Measurements from ENCODE around the gene EDAR. TPM values are rescaled to one million over a fixed set of nuclear protein-coding genes. Genes with fewer than 3 reads are reported as not detected.

The EDAR gene
- total RNA-seq, 2 experiments from 2014 or later, result 0.31 to 0.36 TPM

DNA sequence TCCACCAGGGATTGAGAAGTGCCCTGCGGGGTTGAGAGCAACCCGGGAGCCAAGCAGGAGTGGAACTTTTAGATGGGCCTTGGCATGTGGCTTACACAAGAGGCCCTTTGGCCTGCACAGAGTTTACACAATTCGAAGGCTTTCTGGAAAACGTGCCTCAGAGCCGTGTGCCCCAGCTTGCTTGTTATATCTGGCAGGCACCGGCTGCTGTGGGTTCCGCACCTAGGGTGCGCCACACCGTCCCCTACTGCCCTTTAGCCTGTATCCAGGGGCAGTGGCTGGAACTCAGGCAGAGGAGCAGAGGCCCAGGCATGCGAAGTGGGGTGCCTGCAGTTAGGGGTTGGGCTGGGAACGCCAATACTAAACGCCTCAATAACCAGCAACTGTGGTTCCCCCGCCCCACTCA, 32.9 kb upstream of the EDAR start:
- Mint-ChIP-seq H3K4me3 (no peak overlapping the region), H3K27ac (no peak overlapping the region), H3K4me1 (ENCODE audit: low read depth) (peaks cover 14% of the 10 kb centered on the region), H3K9me3 (no peaks in the 10 kb centered on the region), H3K27me3 (no peaks in the 10 kb centered on the region), H3K36me3 (no peaks in the 10 kb centered on the region)
- POLR2A ChIA-PET, result no interaction called here
- CTCF ChIA-PET, result no interaction called here
- no peak for DNase-seq
- intact Hi-C loops (cut with micrococcal nuclease), result no loop called here

DNA sequence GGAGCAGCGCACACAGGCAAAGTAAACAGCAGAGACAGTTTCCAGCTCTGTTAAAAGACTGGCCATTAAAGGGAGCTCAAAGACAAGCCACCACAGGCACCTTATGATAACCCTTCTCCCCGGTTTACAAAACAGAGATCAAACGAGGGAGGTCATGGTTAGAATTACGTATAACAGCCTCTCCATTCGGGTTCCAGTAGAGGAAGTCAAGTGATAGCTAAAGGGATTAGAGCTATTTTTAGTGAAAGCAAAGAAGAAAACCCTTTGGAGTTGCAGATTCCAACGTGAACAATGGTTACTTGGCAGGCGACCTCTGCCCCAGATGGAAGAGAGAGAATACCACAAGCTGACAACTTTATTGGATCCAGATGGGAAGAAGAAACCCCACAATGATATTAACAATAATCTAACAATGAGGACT, 31.2 kb upstream of the EDAR start:
- intact Hi-C loops (cut with micrococcal nuclease), result no loop called here
- Mint-ChIP-seq H3K4me3 (no peak overlapping the region), H3K9me3 (no peaks in the 10 kb centered on the region), H3K27me3 (no peaks in the 10 kb centered on the region), H3K36me3 (no peaks in the 10 kb centered on the region), H3K27ac (no peak overlapping the region), H3K4me1 (ENCODE audit: low read depth) (peaks cover 14% of the 10 kb centered on the region)
- ChIA-PET POLR2A (no interaction called here), CTCF (interaction anchor here (0.9 to 1.1 kb wide), 2 partner anchors 9 to 92 kb away, joined by 4 to 6 read pairs; no protein-coding TSS in a partner anchor)
- no peak for DNase-seq

DNA sequence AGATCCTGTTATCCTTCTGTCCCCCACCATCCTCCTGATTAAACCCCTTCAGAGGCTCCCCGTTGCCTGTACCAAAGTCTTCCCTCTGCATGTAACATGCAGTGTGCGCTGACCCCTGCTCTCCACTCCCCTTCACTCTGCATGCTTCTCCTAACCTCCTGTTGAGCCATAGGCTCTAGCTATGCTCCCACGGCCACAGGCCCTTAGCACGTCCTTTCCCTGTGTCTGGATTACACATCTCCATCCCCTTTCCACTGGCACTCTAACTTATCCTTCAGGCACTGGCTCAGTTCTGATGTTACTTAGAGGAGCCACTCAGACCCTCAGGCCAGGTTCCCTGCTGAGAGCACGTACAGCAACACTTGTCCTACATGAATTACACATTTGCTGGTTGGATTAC, 29.4 kb upstream of the EDAR start:
- DNase-seq, result no peak
- peaks cover 14% of the 10 kb centered on the region for H3K4me1 Mint-ChIP-seq (ENCODE audit: low read depth)
- H3K9me3 Mint-ChIP-seq, result no peaks in the 10 kb centered on the region
- H3K27me3 Mint-ChIP-seq, result no peaks in the 10 kb centered on the region
- POLR2A ChIA-PET, result no interaction called here
- CTCF ChIA-PET, result no interaction called here
- H3K4me3 Mint-ChIP-seq, result no peak overlapping the region
- intact Hi-C loops (cut with micrococcal nuclease), result no loop called here
- no peaks in the 10 kb centered on the region for H3K36me3 Mint-ChIP-seq
- H3K27ac Mint-ChIP-seq, result no peak overlapping the region

DNA sequence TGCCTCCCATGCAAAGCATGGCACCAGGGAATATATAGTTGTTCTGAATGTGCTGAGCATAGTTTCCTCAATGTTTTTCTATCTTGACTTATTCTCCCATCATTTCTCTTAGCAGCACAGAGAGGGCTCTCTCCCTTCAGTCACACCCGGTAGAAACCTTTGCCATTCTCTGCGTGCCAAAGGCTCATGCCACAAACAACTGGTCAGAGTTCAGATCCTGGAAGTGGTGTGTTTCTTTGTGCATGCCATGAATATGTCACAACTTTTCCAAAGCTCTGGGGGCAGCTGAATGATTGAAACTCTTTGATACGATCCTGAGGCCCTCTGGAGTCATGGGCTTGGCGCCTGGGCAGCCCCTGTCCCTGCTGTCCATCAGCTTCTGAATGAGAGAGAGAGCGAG, 28.0 kb upstream of the EDAR start:
- H3K36me3 Mint-ChIP-seq, result no peaks in the 10 kb centered on the region
- intact Hi-C loops (cut with micrococcal nuclease), result no loop called here
- H3K27me3 Mint-ChIP-seq, result no peaks in the 10 kb centered on the region
- no peak overlapping the region for H3K4me3 Mint-ChIP-seq
- no peak for DNase-seq
- no peak overlapping the region for H3K27ac Mint-ChIP-seq
- ChIA-PET CTCF (no interaction called here), POLR2A (no interaction called here)
- H3K4me1 Mint-ChIP-seq (ENCODE audit: low read depth), result peaks cover 14% of the 10 kb centered on the region
- no peaks in the 10 kb centered on the region for H3K9me3 Mint-ChIP-seq

DNA sequence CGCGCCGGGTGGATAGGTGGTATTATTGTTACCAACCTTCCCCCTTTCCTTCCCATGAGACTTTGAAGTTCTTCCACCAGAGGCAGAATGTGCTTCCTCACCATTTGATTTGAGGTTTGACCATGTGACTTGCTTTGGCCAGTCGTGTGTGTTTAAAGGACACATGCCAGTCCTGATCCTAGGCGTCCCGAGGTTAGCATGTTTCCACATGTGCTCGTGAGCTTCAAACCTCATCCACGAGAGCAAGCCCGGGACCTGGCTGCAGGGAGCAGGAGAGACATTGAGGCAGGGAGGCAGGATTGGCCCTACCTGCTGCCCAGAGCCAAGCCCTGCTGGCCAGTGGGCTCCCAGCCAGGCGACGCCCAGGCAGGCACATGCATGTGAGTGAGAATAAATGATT, 27.4 kb upstream of the EDAR start:
- ChIA-PET CTCF (no interaction called here), POLR2A (no interaction called here)
- Mint-ChIP-seq H3K27ac (no peak overlapping the region), H3K4me3 (no peak overlapping the region), H3K36me3 (no peaks in the 10 kb centered on the region), H3K27me3 (no peaks in the 10 kb centered on the region), H3K9me3 (no peaks in the 10 kb centered on the region), H3K4me1 (ENCODE audit: low read depth) (peaks cover 14% of the 10 kb centered on the region)
- DNase-seq, result no peak
- intact Hi-C loops (cut with micrococcal nuclease), result no loop called here

DNA sequence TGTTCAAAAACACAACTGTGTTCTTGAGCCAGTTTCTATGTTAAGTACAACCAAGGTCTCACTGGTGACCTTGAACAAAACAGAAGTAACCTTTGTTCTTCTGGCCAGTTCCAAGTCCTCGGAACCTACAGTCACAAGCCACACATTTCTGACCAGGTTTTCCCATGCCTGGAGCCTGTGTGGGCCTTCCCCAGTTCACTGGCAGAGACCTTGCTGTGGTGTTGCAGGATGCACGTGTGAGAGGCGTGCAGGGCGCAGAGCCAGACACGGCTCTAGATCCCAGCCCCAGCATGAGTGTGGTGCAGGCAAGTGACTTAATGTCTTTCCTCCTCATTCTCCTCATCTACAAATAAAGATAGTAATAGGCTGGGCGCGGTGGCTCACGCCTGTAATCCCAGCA, 25.5 kb upstream of the EDAR start:
- Mint-ChIP-seq H3K9me3 (no peaks in the 10 kb centered on the region), H3K27me3 (no peaks in the 10 kb centered on the region), H3K36me3 (no peaks in the 10 kb centered on the region), H3K27ac (no peak overlapping the region), H3K4me1 (ENCODE audit: low read depth) (peaks cover 8% of the 10 kb centered on the region), H3K4me3 (no peak overlapping the region)
- ChIA-PET CTCF (no interaction called here), POLR2A (no interaction called here)
- intact Hi-C loops (cut with micrococcal nuclease), result no loop called here
- no peak for DNase-seq

DNA sequence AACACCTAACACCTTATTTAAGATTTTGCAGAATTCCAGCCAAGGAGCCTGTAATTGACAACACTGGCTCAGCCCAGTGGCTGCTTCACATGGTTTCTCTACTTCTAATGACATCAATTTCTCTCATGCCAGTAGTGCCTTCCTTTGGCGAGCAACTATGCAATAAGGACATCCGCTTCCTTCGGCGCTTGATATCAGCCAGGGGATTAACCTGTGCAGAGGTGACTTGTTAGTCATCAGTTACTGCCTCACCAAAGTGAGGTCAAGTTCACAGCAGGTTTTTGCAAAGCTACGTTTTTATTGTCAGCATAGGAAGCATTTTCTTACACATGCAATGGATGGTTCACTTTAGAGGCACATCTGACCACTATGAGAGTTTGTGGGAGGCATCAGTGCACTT, 24.0 kb upstream of the EDAR start:
- H3K27me3 Mint-ChIP-seq, result no peaks in the 10 kb centered on the region
- H3K4me1 Mint-ChIP-seq (ENCODE audit: low read depth), result peaks cover 5% of the 10 kb centered on the region
- H3K27ac Mint-ChIP-seq, result no peak overlapping the region
- ChIA-PET CTCF (no interaction called here), POLR2A (no interaction called here)
- intact Hi-C loops (cut with micrococcal nuclease), result no loop called here
- no peaks in the 10 kb centered on the region for H3K36me3 Mint-ChIP-seq
- H3K4me3 Mint-ChIP-seq, result no peak overlapping the region
- DNase-seq, result no peak
- no peaks in the 10 kb centered on the region for H3K9me3 Mint-ChIP-seq

DNA sequence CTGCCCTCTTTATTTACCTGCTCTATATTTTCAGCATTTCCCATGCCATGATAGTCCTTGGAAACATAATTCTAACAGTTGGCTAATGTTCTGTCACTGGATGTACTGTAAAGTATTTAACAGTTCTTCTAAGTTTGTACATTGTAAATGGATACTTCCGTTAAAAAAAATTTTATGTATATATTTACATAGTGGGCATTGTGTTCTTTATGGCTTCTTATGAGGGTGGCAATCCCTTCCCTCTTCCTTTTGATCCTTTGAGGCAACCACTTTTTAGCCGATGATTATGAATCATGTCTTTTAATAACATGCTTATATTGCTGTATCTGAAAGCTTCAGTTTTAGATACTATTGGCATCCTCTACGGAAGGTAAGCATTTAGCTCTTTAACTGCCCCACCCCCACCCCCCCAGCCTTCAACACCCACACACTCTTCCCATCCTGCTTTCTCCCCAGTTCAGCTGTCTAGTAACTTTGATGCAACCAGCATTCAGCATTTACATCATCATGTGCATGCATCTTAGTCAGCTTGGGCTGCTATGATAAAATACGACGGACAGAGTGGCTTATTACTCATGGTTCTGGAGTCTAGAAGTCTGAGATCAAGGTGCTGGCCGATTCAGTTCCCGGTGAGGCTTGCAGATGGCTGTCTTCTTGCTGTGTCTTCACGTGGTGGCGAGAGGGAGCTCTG, 21.0 kb upstream of the EDAR start:
- peaks cover 5% of the 10 kb centered on the region for H3K4me1 Mint-ChIP-seq (ENCODE audit: low read depth)
- H3K4me3 Mint-ChIP-seq, result no peak overlapping the region
- intact Hi-C loops (cut with micrococcal nuclease), result no loop called here
- DNase-seq, result no peak
- ChIA-PET CTCF (no interaction called here), POLR2A (interaction anchor here (0.6 kb wide), 1 partner anchor 25 kb away, joined by 3 read pairs; no protein-coding TSS in a partner anchor)
- H3K27me3 Mint-ChIP-seq, result no peaks in the 10 kb centered on the region
- H3K36me3 Mint-ChIP-seq, result no peaks in the 10 kb centered on the region
- H3K27ac Mint-ChIP-seq, result no peak overlapping the region
- H3K9me3 Mint-ChIP-seq, result no peaks in the 10 kb centered on the region

DNA sequence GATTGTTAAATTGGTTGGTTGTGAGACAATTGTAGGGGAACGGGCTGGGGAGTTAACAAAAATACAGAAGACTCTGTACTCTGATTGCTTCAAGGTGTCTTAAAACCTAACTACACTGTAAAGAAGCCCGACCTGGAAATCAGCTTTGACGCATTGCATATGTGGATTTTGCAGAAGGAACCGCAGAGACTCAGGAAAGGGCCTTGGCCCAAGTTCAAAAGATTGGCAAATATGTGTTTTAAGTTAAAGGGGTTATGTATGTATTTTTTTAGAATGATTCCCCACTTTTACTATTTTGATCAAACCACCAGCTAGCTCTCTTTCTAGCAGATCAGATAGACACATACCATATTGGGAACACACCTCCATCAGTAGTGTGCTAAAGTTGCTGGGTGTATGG, 18.0 kb upstream of the EDAR start:
- H3K9me3 Mint-ChIP-seq, result no peaks in the 10 kb centered on the region
- intact Hi-C loops (cut with micrococcal nuclease), result no loop called here
- no peak for DNase-seq
- H3K36me3 Mint-ChIP-seq, result no peaks in the 10 kb centered on the region
- no peak overlapping the region for H3K27ac Mint-ChIP-seq
- CTCF ChIA-PET, result no interaction called here
- H3K4me1 Mint-ChIP-seq (ENCODE audit: low read depth), result peaks cover 7% of the 10 kb centered on the region
- no peaks in the 10 kb centered on the region for H3K27me3 Mint-ChIP-seq
- POLR2A ChIA-PET, result no interaction called here
- no peak overlapping the region for H3K4me3 Mint-ChIP-seq

DNA sequence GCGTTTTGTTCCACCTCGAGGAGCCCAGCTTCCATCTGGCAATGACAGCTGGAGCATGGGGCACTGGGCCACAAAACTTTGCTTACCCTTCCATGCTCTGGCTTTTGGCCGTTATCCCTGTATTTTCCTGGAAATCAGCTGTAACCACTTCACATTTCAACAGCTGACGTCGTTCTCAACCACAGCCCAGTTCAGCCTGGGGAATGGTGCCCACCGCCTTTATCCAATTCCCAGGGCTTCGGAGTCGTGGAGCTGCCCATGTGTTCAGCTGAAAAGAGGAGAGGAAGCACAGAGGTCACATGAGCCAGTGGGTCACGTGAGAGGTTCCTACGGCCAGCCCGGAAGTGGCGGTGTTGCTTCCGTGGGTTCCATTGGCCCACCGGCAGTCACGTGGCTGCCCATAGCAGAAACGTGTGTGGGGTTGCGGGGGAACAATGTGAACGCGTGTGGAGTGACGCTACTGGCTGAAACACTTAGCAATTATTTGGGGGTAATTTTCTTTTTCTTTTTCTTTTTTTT, 16.7 kb upstream of the EDAR start:
- Mint-ChIP-seq H3K27me3 (no peaks in the 10 kb centered on the region), H3K4me3 (no peak overlapping the region), H3K4me1 (ENCODE audit: low read depth) (peaks cover 13% of the 10 kb centered on the region), H3K9me3 (no peaks in the 10 kb centered on the region), H3K27ac (no peak overlapping the region), H3K36me3 (no peaks in the 10 kb centered on the region)
- POLR2A ChIA-PET, result no interaction called here
- intact Hi-C loops (cut with micrococcal nuclease), result no loop called here
- CTCF ChIA-PET, result no interaction called here
- no peak for DNase-seq

DNA sequence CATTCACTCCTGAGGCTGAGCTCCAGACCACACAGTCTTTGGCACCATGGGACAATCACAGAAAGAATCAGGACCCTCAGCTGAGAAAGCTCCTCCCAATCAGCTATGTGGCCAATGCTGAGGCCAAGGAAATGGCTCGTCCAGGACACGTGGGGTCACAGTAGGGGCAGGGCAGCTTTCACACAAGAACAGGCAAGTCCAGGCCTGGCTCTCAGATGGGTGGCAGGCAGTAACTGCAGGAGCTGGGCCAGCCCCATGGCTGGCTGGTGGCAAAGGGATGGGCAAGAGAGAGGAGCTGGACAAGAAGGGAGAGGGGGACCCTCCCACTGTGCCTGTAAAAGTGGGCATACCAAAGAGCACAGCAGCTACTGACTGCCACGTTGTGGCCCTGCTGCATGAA, 12.2 kb upstream of the EDAR start:
- no peaks in the 10 kb centered on the region for H3K27me3 Mint-ChIP-seq

DNA sequence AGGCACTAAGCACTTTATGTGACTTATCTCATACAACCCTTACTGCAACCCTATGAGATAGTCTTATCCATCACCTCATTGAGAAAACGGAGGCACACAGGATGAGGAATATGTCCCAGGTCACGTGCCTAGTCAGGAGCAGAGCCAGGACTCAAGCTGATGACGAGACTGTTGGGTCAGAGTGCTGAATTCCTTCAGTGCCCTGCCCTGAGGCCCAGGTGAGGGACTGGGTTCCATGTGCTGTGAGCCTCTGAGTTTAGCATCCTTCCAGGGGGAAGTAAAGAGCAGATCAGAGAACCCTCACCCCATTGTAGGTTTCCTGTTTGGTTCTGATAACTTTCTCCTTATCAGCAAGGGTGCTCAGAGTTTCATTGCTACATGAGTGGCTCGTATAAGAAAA, 11.7 kb upstream of the EDAR start:
- peaks cover 10% of the 10 kb centered on the region for H3K4me1 Mint-ChIP-seq (ENCODE audit: low read depth)
- CTCF ChIA-PET, result no interaction called here
- H3K4me3 Mint-ChIP-seq, result no peak overlapping the region
- DNase-seq, result no peak
- H3K36me3 Mint-ChIP-seq, result no peaks in the 10 kb centered on the region
- intact Hi-C loops (cut with micrococcal nuclease), result no loop called here
- H3K27me3 Mint-ChIP-seq, result no peaks in the 10 kb centered on the region
- POLR2A ChIA-PET, result interaction anchor here (1.2 kb wide), 1 partner anchor 32 kb away, joined by 3 read pairs; no protein-coding TSS in a partner anchor
- H3K9me3 Mint-ChIP-seq, result no peaks in the 10 kb centered on the region
- no peak overlapping the region for H3K27ac Mint-ChIP-seq

More for the DNA sequence above, 12.2 kb upstream of the EDAR start:
- Mint-ChIP-seq H3K27ac (no peak overlapping the region), H3K36me3 (no peaks in the 10 kb centered on the region), H3K9me3 (no peaks in the 10 kb centered on the region), H3K4me3 (no peak overlapping the region), H3K4me1 (ENCODE audit: low read depth) (peaks cover 10% of the 10 kb centered on the region)
- intact Hi-C loops (cut with micrococcal nuclease), result no loop called here
- no peak for DNase-seq
- CTCF ChIA-PET, result interaction anchor here (1.3 kb wide), 1 partner anchor 72 kb away, joined by 5 read pairs; no protein-coding TSS in a partner anchor
- POLR2A ChIA-PET, result interaction anchor here (1.2 kb wide), 1 partner anchor 32 kb away, joined by 3 read pairs; no protein-coding TSS in a partner anchor

DNA sequence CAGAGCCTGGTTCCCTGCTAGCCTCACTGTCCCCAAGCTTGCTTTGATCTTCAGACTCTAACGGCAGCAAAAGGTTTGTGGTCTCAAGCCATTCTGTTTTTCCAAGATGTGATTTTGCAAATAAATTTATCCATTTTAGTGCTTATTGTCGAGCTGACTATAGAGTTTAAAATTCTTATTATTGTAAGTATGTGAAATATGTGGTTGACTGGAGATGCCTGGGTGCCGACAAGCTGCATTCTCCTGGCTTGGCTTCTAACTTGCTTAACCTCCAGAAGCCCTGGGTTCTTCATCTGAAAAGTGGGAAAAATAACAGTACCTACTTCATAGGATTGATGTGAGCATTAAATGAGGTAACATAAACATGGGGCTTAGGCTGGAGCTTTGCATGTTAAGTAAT, 9.9 kb upstream of the EDAR start:
- H3K9me3 Mint-ChIP-seq, result no peaks in the 10 kb centered on the region
- H3K4me3 Mint-ChIP-seq, result no peak overlapping the region
- H3K4me1 Mint-ChIP-seq (ENCODE audit: low read depth), result peaks cover 10% of the 10 kb centered on the region
- intact Hi-C loops (cut with micrococcal nuclease), result no loop called here
- no peaks in the 10 kb centered on the region for H3K36me3 Mint-ChIP-seq
- POLR2A ChIA-PET, result no interaction called here
- CTCF ChIA-PET, result interaction anchor here (1.2 kb wide), 1 partner anchor 10 kb away, joined by 5 read pairs; the partner anchor contains the start of gene EDAR
- no peak overlapping the region for H3K27ac Mint-ChIP-seq
- no peak for DNase-seq
- H3K27me3 Mint-ChIP-seq, result no peaks in the 10 kb centered on the region

All from activated CD4-positive, alpha-beta memory T cell treated with anti-CD3 and anti-CD28 coated beads for 36 hours (primary cell).